Stimulated activated CD4-positive, alpha-beta T cell treated with anti-CD3 and anti-CD28 coated beads, Interleukin-1b, Interleukin-23, amount 100 ng/mL, for 1 hour (primary cell): ENCODE data around the gene LETM1.

Experiments used
- DNase-seq, 2 donors: peaks; one replicate each; pipeline ENCODE4 v3.0.0-alpha.2; 2020; ENCODE audit warnings: low read depth in 2 of 2

LETM1 gene

GRCh38 chr4:1794809-1795298, 61.1 kb downstream of the LETM1 start:
- DNase-seq: no peak

- DNase-seq: no peak
These were observed 61.8 kb downstream of the LETM1 start for GRCh38 chr4:1793940-1794808.

GRCh38 chr4:1793496-1793840, 62.5 kb downstream of the LETM1 start:
- DNase-seq: no peak

GRCh38 chr4:1792832-1793495, 63.0 kb downstream of the LETM1 start, which contains the start of gene FGFR3:
Gene FGFR3, plus strand, starts transcription at chr4:1793293. Its CDS starts 642 bp downstream, at chr4:1793935.
- peak in 1 of 2 donors; percentile 19 for DNase-seq

- DNase-seq: no peak
These were observed 63.7 kb downstream of the LETM1 start for GRCh38 chr4:1792158-1792831.

- no peak for DNase-seq
These were observed 66.0 kb downstream of the LETM1 start for GRCh38 chr4:1790005-1790404.

- DNase-seq: no peak
These were observed 66.4 kb downstream of the LETM1 start for GRCh38 chr4:1789552-1789951.

GRCh38 chr4:1788254-1788973, 67.5 kb downstream of the LETM1 start:
- DNase-seq: no peak

GRCh38 chr4:1787411-1788077, 68.4 kb downstream of the LETM1 start:
- no peak for DNase-seq

- DNase-seq: no peak
These were observed 69.2 kb downstream of the LETM1 start for GRCh38 chr4:1786544-1787362.

- no peak for DNase-seq
These were observed 70.4 kb downstream of the LETM1 start for GRCh38 chr4:1785592-1785991.

- no peak for DNase-seq
These were observed 71.0 kb downstream of the LETM1 start for GRCh38 chr4:1784789-1785591.

GRCh38 chr4:1784395-1784788, 71.6 kb downstream of the LETM1 start:
- DNase-seq: no peak

GRCh38 chr4:1783970-1784369, 72.0 kb downstream of the LETM1 start:
- DNase-seq: no peak

- DNase-seq: no peak
These were observed 72.9 kb downstream of the LETM1 start for GRCh38 chr4:1783015-1783414.

- DNase-seq: no peak
These were observed 75.5 kb downstream of the LETM1 start for GRCh38 chr4:1780435-1780834.

GRCh38 chr4:1779588-1780382, 76.2 kb downstream of the LETM1 start:
- DNase-seq: no peak

GRCh38 chr4:1778642-1779392, 77.1 kb downstream of the LETM1 start:
- DNase-seq: no peak
